ENCODE data around the gene PLCG2. TPM values are rescaled to one million over a fixed set of nuclear protein-coding genes. Genes with fewer than 3 reads are reported as not detected.

PLCG2 gene
- total RNA-seq, 2 experiments from 2014 or later, result 62.5 to 80.2 TPM

- CTCF ChIA-PET, result interaction anchor here (0.9 to 8.3 kb wide), 7 partner anchors 13 to 853 kb away, joined by 3 to 70 read pairs (median 3); partner anchors contain the start of gene ATMIN
- H3K9me3 Mint-ChIP-seq (ENCODE audit: low read depth), result no peaks in the 10 kb centered on the region
- peaks cover 6% of the 10 kb centered on the region for H3K4me1 Mint-ChIP-seq
- ATAC-seq (no peak), DNase-seq (no peak)
- H3K36me3 Mint-ChIP-seq, result peaks cover 18% of the 10 kb centered on the region
- H3K4me3 Mint-ChIP-seq, result no peak overlapping the region
- no peak overlapping the region for H3K27ac Mint-ChIP-seq
- no peaks in the 10 kb centered on the region for H3K27me3 Mint-ChIP-seq
Measured at GRCh38 chr16:81888520-81889394, 109.7 kb downstream of the PLCG2 start.

- Mint-ChIP-seq H3K9me3 (ENCODE audit: low read depth) (no peaks in the 10 kb centered on the region), H3K4me3 (no peak overlapping the region), H3K4me1 (peaks cover 6% of the 10 kb centered on the region), H3K27me3 (no peaks in the 10 kb centered on the region), H3K36me3 (peaks cover 20% of the 10 kb centered on the region), H3K27ac (no peak overlapping the region)
- no peak for DNase-seq
- CTCF ChIA-PET, result interaction anchor here (1.2 to 8.3 kb wide), 3 partner anchors 8 to 339 kb away, joined by 3 to 70 read pairs (median 26); no protein-coding TSS in a partner anchor
- no peak for ATAC-seq
Measured at GRCh38 chr16:81891736-81892364, 112.8 kb downstream of the PLCG2 start.

- H3K4me1 Mint-ChIP-seq, result peaks cover 2% of the 10 kb centered on the region
- no peak overlapping the region for H3K27ac Mint-ChIP-seq
- ATAC-seq (no peak), DNase-seq (no peak)
- CTCF ChIA-PET, result interaction anchor here (1.3 to 1.6 kb wide), 2 partner anchors 8 to 9 kb away, joined by 4 read pairs; no protein-coding TSS in a partner anchor
- H3K36me3 Mint-ChIP-seq, result peaks cover 26% of the 10 kb centered on the region
- no peak overlapping the region for H3K4me3 Mint-ChIP-seq
- H3K9me3 Mint-ChIP-seq (ENCODE audit: low read depth), result no peaks in the 10 kb centered on the region
- no peaks in the 10 kb centered on the region for H3K27me3 Mint-ChIP-seq
Measured at GRCh38 chr16:81894592-81894991, 115.5 kb downstream of the PLCG2 start.

GRCh38 chr16:81896902-81897301, 117.8 kb downstream of the PLCG2 start:
- H3K27me3 Mint-ChIP-seq, result no peaks in the 10 kb centered on the region
- no peak overlapping the region for H3K27ac Mint-ChIP-seq
- H3K4me1 Mint-ChIP-seq, result no peaks in the 10 kb centered on the region
- ATAC-seq (no peak), DNase-seq (no peak)
- CTCF ChIA-PET, result no interaction called here
- H3K36me3 Mint-ChIP-seq, result peaks cover 34% of the 10 kb centered on the region
- no peaks in the 10 kb centered on the region for H3K9me3 Mint-ChIP-seq (ENCODE audit: low read depth)
- H3K4me3 Mint-ChIP-seq, result no peak overlapping the region

GRCh38 chr16:81899601-81900000, 120.5 kb downstream of the PLCG2 start:
- no peaks in the 10 kb centered on the region for H3K27me3 Mint-ChIP-seq
- no peak for ATAC-seq
- H3K9me3 Mint-ChIP-seq (ENCODE audit: low read depth), result peaks cover 4% of the 10 kb centered on the region
- H3K4me3 Mint-ChIP-seq, result no peak overlapping the region
- no peak overlapping the region for H3K27ac Mint-ChIP-seq
- no peak for DNase-seq
- CTCF ChIA-PET, result interaction anchor here (1.2 kb wide), 1 partner anchor 8 kb away, joined by 3 read pairs; no protein-coding TSS in a partner anchor
- H3K4me1 Mint-ChIP-seq, result no peaks in the 10 kb centered on the region
- peaks cover 54% of the 10 kb centered on the region for H3K36me3 Mint-ChIP-seq

- Mint-ChIP-seq H3K4me3 (no peak overlapping the region), H3K9me3 (ENCODE audit: low read depth) (peaks cover 4% of the 10 kb centered on the region), H3K4me1 (no peaks in the 10 kb centered on the region), H3K27ac (no peak overlapping the region), H3K36me3 (peaks cover 53% of the 10 kb centered on the region), H3K27me3 (no peaks in the 10 kb centered on the region)
- DNase-seq, result no peak
- CTCF ChIA-PET, result interaction anchor here (1.2 to 1.4 kb wide), 2 partner anchors 8 to 331 kb away, joined by 3 read pairs; no protein-coding TSS in a partner anchor
- ATAC-seq, result no peak
Measured at GRCh38 chr16:81900014-81900413, 120.9 kb downstream of the PLCG2 start.

GRCh38 chr16:81900456-81900855, 121.4 kb downstream of the PLCG2 start:
- CTCF ChIA-PET, result interaction anchor here (1.2 to 1.4 kb wide), 2 partner anchors 9 to 330 kb away, joined by 3 read pairs; no protein-coding TSS in a partner anchor
- H3K9me3 Mint-ChIP-seq (ENCODE audit: low read depth), result peaks cover 4% of the 10 kb centered on the region
- peaks cover 54% of the 10 kb centered on the region for H3K36me3 Mint-ChIP-seq
- no peak overlapping the region for H3K4me3 Mint-ChIP-seq
- H3K4me1 Mint-ChIP-seq, result no peaks in the 10 kb centered on the region
- DNase-seq (no peak), ATAC-seq (no peak)
- H3K27ac Mint-ChIP-seq, result no peak overlapping the region
- no peaks in the 10 kb centered on the region for H3K27me3 Mint-ChIP-seq

- Mint-ChIP-seq H3K4me3 (no peak overlapping the region), H3K36me3 (peaks cover 58% of the 10 kb centered on the region)
- DNase-seq, result no peak
Measured at GRCh38 chr16:81901484-81901883, 122.4 kb downstream of the PLCG2 start.

GRCh38 chr16:81902025-81902424, 122.9 kb downstream of the PLCG2 start:
- no peaks in the 10 kb centered on the region for H3K4me1 Mint-ChIP-seq
- no peaks in the 10 kb centered on the region for H3K27me3 Mint-ChIP-seq
- H3K36me3 Mint-ChIP-seq, result peaks cover 56% of the 10 kb centered on the region
- DNase-seq (no peak), ATAC-seq (no peak)
- CTCF ChIA-PET, result no interaction called here
- no peak overlapping the region for H3K4me3 Mint-ChIP-seq
- H3K9me3 Mint-ChIP-seq (ENCODE audit: low read depth), result peaks cover 4% of the 10 kb centered on the region
- H3K27ac Mint-ChIP-seq, result no peak overlapping the region

More at GRCh38 chr16:81901484-81901883, 122.4 kb downstream of the PLCG2 start:
- no peak for ATAC-seq
- Mint-ChIP-seq H3K27ac (no peak overlapping the region), H3K4me1 (no peaks in the 10 kb centered on the region), H3K27me3 (no peaks in the 10 kb centered on the region), H3K9me3 (ENCODE audit: low read depth) (peaks cover 4% of the 10 kb centered on the region)
- CTCF ChIA-PET, result no interaction called here

- ATAC-seq, result no peak
- DNase-seq, result no peak
- no peaks in the 10 kb centered on the region for H3K27me3 Mint-ChIP-seq
- H3K9me3 Mint-ChIP-seq (ENCODE audit: low read depth), result peaks cover 4% of the 10 kb centered on the region
- H3K27ac Mint-ChIP-seq, result no peak overlapping the region
- no peak overlapping the region for H3K4me3 Mint-ChIP-seq
- H3K4me1 Mint-ChIP-seq, result no peaks in the 10 kb centered on the region
- H3K36me3 Mint-ChIP-seq, result peaks cover 50% of the 10 kb centered on the region
- CTCF ChIA-PET, result interaction anchor here (1.4 kb wide), 1 partner anchor 10 kb away, joined by 4 read pairs; no protein-coding TSS in a partner anchor
Measured at GRCh38 chr16:81904320-81904719, 125.2 kb downstream of the PLCG2 start.

- CTCF ChIA-PET, result no interaction called here
- Mint-ChIP-seq H3K4me1 (no peaks in the 10 kb centered on the region), H3K27ac (no peak overlapping the region), H3K36me3 (peaks cover 46% of the 10 kb centered on the region), H3K4me3 (no peak overlapping the region), H3K27me3 (no peaks in the 10 kb centered on the region), H3K9me3 (ENCODE audit: low read depth) (peaks cover 4% of the 10 kb centered on the region)
- ATAC-seq (no peak), DNase-seq (no peak)
Measured at GRCh38 chr16:81905277-81905676, 126.2 kb downstream of the PLCG2 start.

GRCh38 chr16:81907681-81908080, 128.6 kb downstream of the PLCG2 start:
- peaks cover 32% of the 10 kb centered on the region for H3K36me3 Mint-ChIP-seq

GRCh38 chr16:81908466-81909262, 129.6 kb downstream of the PLCG2 start:
- CTCF ChIA-PET, result no interaction called here
- no peaks in the 10 kb centered on the region for H3K9me3 Mint-ChIP-seq (ENCODE audit: low read depth)
- H3K4me3 Mint-ChIP-seq, result no peak overlapping the region
- peaks cover 24% of the 10 kb centered on the region for H3K36me3 Mint-ChIP-seq
- no peaks in the 10 kb centered on the region for H3K4me1 Mint-ChIP-seq
- H3K27me3 Mint-ChIP-seq, result no peaks in the 10 kb centered on the region
- no peak overlapping the region for H3K27ac Mint-ChIP-seq
- ATAC-seq (no peak), DNase-seq (no peak)

More at GRCh38 chr16:81907681-81908080, 128.6 kb downstream of the PLCG2 start:
- H3K27me3 Mint-ChIP-seq, result no peaks in the 10 kb centered on the region
- CTCF ChIA-PET, result no interaction called here
- no peak for ATAC-seq
- peaks cover 2% of the 10 kb centered on the region for H3K9me3 Mint-ChIP-seq (ENCODE audit: low read depth)
- no peak overlapping the region for H3K27ac Mint-ChIP-seq
- no peak for DNase-seq
- no peaks in the 10 kb centered on the region for H3K4me1 Mint-ChIP-seq
- no peak overlapping the region for H3K4me3 Mint-ChIP-seq

Data from activated CD8-positive, alpha-beta memory T cell treated with anti-CD3 and anti-CD28 coated beads, Interleukin-2, amount 10 ng/mL, durations not matched to agents 7 days and 5 days (primary cell).